GM18511 (cell line): ENCODE measurements around the gene UST.

Experiments
- ATAC-seq: cut with Tn5 transposase; IDR thresholded peaks from one replicate; pipeline ENCODE4 v1.9.1; 2021; ENCODE audit warnings: mild to moderate bottlenecking, moderate library complexity; ENCODE audit not compliant: unreplicated experiment

Gene UST

DNA sequence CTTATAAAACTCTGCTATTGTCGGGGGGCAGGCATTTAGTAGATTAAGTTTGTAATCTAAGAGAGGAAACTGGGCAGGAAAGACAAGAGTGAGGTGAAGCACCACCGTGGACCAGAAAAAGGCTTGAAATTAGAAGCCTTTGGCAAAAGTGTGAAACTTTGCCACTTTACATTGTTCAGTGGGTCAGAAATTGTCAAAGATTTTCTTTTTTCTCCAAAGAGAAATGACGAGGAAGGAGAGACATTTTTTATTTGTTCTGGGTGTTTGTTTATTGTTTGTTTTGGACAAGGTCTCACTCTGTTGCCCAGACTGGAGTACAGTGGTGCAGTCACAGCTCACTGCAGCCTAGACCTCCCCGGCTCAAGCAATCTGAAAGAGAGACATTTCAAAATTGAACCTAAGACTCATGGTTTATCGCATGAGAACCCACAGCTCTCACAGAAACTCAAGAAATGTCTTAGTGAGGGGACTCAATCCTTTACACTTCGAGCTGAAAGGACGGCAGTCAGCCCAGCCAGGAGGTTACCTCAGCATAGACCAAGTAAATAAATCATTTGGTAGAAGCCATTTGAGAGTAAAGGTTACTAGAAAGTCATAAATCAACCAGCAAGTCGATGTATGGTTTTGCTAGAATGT, 307.8 kb downstream of the UST start:
- peak; percentile 82 for ATAC-seq

DNA sequence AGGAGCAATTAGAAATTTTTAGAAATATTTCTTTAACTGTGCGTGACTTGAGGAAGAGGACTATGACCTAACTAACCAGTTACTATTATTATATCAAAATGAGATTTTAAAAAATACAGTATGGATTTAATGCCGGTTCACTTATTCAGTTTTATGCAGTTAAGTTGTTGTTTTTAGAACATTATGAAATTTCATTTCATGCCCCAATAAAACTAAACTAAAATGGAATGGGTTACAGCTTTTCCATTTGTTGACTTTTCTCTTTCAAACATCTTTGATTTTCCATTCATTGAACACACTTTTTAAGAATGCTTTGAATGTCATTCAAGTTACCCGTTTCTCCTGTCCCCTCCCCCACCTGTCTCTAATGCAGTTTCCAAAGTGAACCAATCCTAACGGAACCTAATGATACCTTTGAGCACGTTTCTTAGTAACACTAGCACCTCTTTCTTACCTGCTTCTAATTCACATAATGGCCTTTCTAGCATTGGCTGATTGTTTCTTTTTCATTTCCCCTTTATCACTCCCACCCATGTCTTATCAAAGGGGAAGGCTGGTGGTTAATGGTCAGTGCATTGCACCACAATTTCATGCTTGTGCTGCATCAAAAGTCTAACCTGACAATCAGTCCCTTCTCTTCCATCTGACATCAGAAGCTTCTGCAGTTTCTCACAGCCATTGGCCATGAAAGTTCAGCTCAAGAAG, 308.5 kb downstream of the UST start:
- peak; percentile 41 for ATAC-seq

DNA sequence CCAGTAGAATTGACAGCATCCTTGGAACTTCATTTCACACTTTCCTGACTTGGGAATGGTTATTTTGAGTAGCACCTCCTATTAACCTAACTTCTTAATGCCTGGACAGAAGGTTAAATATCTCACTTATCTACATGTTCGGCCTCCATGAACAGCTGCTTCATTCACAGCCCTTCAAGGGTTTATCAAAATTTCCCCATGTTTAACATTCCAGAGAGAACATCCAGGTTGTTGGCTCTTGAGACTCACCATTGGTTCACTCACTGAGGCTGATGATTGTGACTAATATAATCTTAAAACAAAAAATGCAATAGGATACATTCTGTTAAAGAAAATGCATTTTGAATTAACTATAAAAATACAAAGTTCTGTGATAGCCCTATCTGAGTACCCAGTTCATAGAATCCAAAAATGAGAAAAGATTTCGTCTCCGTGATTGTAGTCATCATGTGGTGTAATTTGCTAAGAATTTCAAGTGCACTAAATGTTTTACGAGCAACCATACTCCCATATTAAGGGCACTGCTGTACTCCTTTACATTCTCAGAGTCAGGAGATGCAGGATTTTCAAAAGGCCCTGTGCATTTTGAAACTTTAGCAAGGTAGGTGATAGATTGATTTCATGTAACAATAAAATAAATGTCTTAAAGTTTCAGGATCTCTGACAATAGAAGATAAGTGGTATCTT, 310.1 kb downstream of the UST start:
- ATAC-seq, result no peak

DNA sequence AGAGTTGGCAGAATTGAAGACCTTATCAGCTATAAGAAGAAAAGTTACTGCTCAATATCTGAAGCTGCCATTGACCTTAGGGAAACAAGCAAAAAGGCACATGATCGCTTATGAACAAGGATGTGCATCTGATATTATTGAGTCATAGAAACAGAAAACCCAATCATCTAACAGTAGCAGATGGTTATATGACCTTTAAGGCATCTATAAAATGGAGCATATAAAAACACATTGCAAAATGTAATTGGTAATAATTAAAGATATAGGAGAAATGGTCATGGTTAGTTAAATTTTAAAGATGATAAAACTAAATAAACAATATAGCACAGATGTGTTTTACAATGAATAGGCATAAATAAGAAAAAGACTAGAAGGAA, 310.6 kb downstream of the UST start:
- no peak for ATAC-seq

- no peak for ATAC-seq
These were observed 312.7 kb downstream of the UST start for GRCh38 chr6:149059557-149059956.

- peak; percentile 85 for ATAC-seq
These were observed 313.6 kb downstream of the UST start for GRCh38 chr6:149060300-149060984.

DNA sequence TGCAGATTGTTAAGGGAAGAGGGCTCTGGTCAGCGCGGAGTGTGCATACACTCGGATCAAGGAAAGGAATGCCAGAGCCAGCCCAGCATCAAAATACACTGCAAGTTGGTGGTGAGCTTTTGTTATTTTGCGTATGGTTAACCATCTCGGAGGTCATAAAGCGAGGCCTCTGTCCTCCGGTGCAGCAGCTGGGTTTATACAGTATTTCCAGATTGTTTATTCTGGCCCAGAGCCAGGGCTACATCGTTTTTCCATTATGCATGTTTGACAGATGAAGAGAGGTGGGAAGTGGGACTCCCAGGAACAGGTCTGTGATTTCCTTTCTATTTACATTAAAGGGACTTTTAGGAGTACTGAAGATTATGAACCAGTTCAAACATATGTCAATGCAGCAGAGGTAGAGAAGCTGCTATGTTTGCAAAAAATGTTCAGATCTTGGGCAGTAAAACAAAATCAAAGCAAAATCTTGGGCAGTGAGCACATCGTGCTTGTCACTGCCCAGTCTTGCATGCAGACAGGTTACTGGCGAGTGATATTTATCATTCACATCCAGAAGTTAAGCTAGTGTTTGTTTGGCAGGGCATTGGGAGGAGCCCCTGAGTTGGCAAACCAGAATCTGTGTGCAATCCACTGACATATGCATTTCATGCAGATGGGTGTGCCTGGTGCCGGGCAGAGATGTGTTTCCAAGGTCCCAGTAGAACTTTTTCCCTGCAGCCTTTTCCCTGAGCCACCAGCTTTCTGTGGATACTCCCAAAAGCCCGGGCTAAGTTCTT, 314.3 kb downstream of the UST start:
- no peak for ATAC-seq

GRCh38 chr6:149061930-149062329, 315.1 kb downstream of the UST start:
- ATAC-seq, result no peak

- ATAC-seq, result no peak
These were observed 316.0 kb downstream of the UST start for GRCh38 chr6:149062653-149063348.

GRCh38 chr6:149063468-149063867, 316.6 kb downstream of the UST start:
- no peak for ATAC-seq

DNA sequence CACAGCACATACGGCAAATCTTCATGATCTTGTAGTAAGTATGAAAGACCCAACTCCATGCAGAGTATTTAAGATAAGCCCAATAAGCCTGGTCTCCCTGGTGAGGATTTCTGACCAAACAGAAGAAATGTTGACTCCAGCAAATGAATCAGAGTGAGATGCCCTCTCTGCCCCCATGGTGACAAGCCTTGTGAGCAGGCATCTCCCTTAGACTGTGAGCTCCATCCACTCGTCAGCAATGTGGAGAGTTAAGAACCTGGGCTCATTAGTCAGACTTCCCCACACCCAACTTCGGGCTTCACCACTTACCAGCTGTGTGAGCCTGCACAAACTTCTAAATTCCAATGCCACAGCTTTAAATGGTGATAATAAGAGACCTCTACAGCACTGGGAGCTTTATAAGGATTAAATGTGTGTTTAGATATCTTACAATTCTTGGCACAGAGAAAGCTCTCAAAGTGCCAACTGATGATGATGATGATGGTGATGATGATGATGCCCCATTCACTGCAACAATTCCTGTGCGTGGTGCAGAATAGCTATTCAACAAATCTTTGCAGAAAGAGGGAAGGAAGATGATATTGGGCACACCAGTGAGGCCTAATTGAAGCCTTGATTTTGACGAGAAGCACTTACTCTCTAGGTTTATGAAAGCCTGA, 317.3 kb downstream of the UST start:
- no peak for ATAC-seq

- no peak for ATAC-seq
These were observed 317.8 kb downstream of the UST start for GRCh38 chr6:149064660-149065015.

DNA sequence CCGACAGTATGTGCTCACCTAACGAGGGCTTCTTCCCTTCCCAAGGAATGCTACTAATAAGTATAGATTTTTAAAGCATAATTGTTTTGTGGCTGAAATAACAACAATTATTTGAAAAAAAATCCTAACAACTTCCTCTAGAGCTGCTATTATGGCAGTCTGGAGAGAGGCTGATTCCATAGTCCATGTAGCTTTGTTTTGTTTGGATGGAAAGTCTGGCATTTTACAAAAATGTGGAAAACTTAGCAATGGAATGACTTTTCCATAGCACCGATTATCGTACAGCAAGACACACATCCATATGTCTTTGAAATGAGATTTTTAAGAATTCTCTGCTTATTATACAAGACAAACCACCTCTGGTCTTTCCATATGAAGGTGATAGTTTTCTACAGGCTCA, 318.3 kb downstream of the UST start:
- no peak for ATAC-seq

GRCh38 chr6:149065658-149066556, 319.1 kb downstream of the UST start:
- peak; percentile 98 for ATAC-seq

DNA sequence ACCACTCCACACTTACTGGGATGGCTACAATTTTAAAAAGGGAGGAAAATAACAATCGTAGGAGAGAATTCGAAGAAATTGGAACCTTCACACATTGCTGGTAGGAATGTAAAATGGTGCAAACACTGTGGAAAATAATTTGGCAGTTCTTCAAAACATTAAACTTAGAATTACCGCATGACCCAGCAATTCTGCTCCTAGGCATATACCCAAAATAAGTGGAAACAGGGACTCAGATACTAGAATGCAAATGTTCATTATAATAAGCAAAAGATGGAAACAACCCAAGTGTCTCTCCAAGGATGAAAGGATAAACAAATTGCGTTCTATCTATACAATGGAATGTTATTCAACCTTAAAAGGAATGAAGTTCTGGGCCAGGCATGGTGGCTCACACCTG, 325.2 kb downstream of the UST start:
- no peak for ATAC-seq

DNA sequence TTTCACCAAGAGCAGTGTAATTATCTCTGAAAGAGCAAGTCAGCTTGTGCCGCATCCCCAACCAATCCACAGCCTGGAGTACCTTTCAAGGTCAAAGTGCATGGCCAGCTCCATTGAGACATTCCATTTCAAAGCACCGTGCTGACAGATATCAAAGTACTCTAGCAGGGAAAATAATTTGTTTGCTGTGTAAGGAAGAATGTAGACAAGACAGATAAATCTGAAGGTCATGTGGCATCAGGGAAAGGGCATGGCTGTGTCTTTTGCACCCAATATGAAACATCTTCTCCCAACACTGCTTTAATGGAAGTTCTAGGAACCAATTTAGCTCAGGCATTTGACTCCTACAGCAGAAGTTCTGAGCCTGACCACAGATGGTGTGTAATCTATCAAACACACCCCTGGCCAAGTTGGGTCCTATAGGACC, 328.0 kb downstream of the UST start:
- no peak for ATAC-seq

GRCh38 chr6:149075616-149076354, 329.0 kb downstream of the UST start:
- no peak for ATAC-seq

- ATAC-seq, result no peak
These were observed 329.5 kb downstream of the UST start for GRCh38 chr6:149076355-149076734.
